ENCODE results near the gene RAD21L1.

- TF ChIP-seq, protein P1, sequence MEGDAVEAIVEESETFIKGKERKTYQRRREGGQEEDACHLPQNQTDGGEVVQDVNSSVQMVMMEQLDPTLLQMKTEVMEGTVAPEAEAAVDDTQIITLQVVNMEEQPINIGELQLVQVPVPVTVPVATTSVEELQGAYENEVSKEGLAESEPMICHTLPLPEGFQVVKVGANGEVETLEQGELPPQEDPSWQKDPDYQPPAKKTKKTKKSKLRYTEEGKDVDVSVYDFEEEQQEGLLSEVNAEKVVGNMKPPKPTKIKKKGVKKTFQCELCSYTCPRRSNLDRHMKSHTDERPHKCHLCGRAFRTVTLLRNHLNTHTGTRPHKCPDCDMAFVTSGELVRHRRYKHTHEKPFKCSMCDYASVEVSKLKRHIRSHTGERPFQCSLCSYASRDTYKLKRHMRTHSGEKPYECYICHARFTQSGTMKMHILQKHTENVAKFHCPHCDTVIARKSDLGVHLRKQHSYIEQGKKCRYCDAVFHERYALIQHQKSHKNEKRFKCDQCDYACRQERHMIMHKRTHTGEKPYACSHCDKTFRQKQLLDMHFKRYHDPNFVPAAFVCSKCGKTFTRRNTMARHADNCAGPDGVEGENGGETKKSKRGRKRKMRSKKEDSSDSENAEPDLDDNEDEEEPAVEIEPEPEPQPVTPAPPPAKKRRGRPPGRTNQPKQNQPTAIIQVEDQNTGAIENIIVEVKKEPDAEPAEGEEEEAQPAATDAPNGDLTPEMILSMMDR (IDR thresholded peaks at IDR 0.05), result no peak
- TF ChIP-seq POLR2AphosphoS5 (IDR thresholded peaks at IDR 0.05) (no peak), POLR2A (IDR thresholded peaks at IDR 0.05) (no peak), EP300 (IDR thresholded peaks at IDR 0.05) (no peak)
Measured at GRCh38 chr20:1296922-1297321, 71.1 kb downstream of the RAD21L1 start.
